ENCODE results near the gene ZNF705A.
A peak's percentile ranks its signal among the peaks of the same experiment; 100 is the strongest.
"Not testable (repeated sequence)": the region's sequence is repeated elsewhere in the genome, so short reads cannot be mapped to it uniquely, and the experiment has no call there.

ZNF705A gene

DNA sequence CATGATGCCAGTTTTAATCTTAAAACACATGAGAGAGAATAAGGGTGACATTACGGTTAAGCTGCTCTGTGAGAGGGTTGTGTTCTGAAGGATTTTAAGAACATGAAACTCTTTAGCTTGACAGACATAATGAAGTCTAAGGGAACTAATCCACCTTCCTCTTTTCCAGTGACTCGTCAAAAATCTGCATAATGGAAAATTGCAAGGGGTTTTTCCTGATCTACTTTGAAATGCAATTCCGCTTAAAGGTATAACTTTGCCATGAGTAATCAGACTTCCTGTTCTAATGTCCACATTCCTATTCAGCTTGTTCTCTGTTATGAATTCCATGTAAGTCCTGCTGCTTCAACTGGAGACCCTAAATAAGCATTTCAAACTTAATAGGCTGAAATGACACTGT, at the start of gene ZNF705A:
TSS of gene ZNF705A (plus strand) at position 171 of the 400 bp plus-strand sequence. CDS start 15,611 bp downstream, outside the sequence.
- H3K27me3 ChIP-seq (ENCODE audit: insufficient read depth, low read length) = no peaks in the 10 kb centered on the region
- no peaks in the 10 kb centered on the region for H3K9me3 ChIP-seq (ENCODE audit: insufficient read depth, low read depth, low read length)
- no peak within 1 kb of the TSS for H3K4me3 ChIP-seq (ENCODE audit: low read length)
- no peaks in the 10 kb centered on the region for H3K4me1 ChIP-seq (ENCODE audit: insufficient read depth, low read length)
- no peak within 1 kb of the TSS for H3K9ac ChIP-seq (ENCODE audit: low read depth, low read length)
- H3K27ac ChIP-seq (ENCODE audit: low read length) = no peak within 1 kb of the TSS
- H3K36me3 ChIP-seq (ENCODE audit: insufficient read depth, low read depth, low read length) = no peaks in the 10 kb centered on the region

DNA sequence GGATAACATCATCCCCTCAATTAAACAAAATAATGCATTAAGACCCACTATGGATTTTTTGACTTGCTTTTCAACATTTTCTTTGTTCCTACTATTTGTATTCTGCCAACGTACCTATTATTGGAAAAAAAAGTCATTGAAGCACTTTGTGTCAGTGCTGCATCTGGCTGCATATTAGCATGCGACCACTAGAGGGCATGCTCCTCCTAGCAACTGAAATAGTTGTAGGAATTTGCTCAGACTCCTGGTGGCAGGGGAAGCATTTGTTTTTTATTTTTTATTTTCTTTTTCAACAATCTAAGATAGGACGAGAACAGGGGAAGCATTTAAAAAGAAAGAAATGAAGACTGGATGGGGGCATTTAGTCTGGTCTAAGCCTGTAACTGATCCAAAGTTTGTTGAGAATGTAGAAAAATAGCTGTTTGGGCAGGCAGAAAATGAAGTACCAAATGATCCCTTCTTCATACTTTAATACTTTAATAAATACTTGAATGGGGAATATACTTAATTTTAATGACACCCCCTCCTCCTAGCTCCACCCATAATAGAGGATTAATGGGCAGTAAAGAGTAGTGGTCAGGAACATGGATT, 47.9 kb upstream of the ZNF705A start:
- no peaks in the 10 kb centered on the region for H3K27me3 ChIP-seq (ENCODE audit: insufficient read depth, low read length)
- H3K9ac ChIP-seq (ENCODE audit: low read depth, low read length) = peak overlapping the region; percentile 33; the same call in 1 of the 2 replicates
- no peak overlapping the region for H3K4me3 ChIP-seq (ENCODE audit: low read length)
- H3K27ac ChIP-seq (ENCODE audit: low read length) = no peak overlapping the region
- no peaks in the 10 kb centered on the region for H3K4me1 ChIP-seq (ENCODE audit: insufficient read depth, low read length)
- no peaks in the 10 kb centered on the region; the same call in 1 of the 2 replicates for H3K9me3 ChIP-seq (ENCODE audit: insufficient read depth, low read depth, low read length)
- no peaks in the 10 kb centered on the region for H3K36me3 ChIP-seq (ENCODE audit: insufficient read depth, low read depth, low read length)

- H3K4me1 ChIP-seq (ENCODE audit: insufficient read depth, low read length); H3K9ac ChIP-seq (ENCODE audit: low read depth, low read length); H3K36me3 ChIP-seq (ENCODE audit: insufficient read depth, low read depth, low read length); H3K27me3 ChIP-seq (ENCODE audit: insufficient read depth, low read length); H3K27ac ChIP-seq (ENCODE audit: low read length); H3K4me3 ChIP-seq (ENCODE audit: low read length); H3K9me3 ChIP-seq (ENCODE audit: insufficient read depth, low read depth, low read length): not testable (repeated sequence)
These were observed 43.7 kb upstream of the ZNF705A start for GRCh38 chr12:8113117-8113516.

DNA sequence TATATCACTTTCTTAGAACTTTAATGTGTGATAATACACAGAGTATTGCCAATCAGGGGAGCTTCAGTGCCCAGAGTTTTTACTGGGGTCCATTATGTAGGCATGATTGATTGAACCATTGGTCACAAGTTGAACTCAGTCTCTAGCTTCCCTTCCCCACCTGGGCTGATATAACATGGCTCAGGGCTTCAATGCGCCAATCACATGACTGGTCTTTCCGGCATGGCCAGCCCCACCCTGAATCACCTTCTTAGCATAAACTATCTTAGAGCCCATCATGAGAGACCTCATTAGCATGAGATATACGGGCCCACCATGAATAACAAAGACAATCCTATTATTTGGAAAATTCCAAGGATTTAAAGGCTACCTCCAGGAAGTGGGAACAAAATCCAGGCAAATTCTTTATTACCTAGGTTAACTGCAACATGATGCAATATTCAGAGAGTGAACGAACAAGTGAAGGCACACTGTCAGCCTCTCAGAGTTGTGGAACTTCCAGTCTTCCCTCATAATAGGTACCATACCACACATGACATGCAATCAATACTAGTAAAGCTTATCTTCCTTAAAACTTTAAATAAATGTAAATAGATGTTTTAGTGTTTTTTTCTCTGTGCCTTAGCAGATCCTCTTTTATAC, 36.6 kb upstream of the ZNF705A start:
- no peak overlapping the region for H3K27ac ChIP-seq (ENCODE audit: low read length)
- no peaks in the 10 kb centered on the region for H3K27me3 ChIP-seq (ENCODE audit: insufficient read depth, low read length)
- H3K36me3 ChIP-seq (ENCODE audit: insufficient read depth, low read depth, low read length) = no peaks in the 10 kb centered on the region
- no peaks in the 10 kb centered on the region for H3K9me3 ChIP-seq (ENCODE audit: insufficient read depth, low read depth, low read length)
- H3K4me1 ChIP-seq (ENCODE audit: insufficient read depth, low read length) = peaks cover 5% of the 10 kb centered on the region; the same call in 1 of the 2 replicates
- no peak overlapping the region for H3K4me3 ChIP-seq (ENCODE audit: low read length)
- no peak overlapping the region for H3K9ac ChIP-seq (ENCODE audit: low read depth, low read length)

GRCh38 chr12:8123124-8123912, 33.5 kb upstream of the ZNF705A start, which contains the start of gene CLEC4A:
Gene CLEC4A (plus strand): TSS chr12:8123617. CDS start chr12:8123879, 262 bp downstream.
- Histone ChIP-seq H3K4me3 (ENCODE audit: low read length) (no peak within 1 kb of the TSS), H3K36me3 (ENCODE audit: insufficient read depth, low read depth, low read length) (no peaks in the 10 kb centered on the region), H3K9me3 (ENCODE audit: insufficient read depth, low read depth, low read length) (no peaks in the 10 kb centered on the region), H3K4me1 (ENCODE audit: insufficient read depth, low read length) (peaks cover 5% of the 10 kb centered on the region; the same call in 1 of the 2 replicates), H3K27me3 (ENCODE audit: insufficient read depth, low read length) (no peaks in the 10 kb centered on the region), H3K9ac (ENCODE audit: low read depth, low read length) (no peak within 1 kb of the TSS), H3K27ac (ENCODE audit: low read length) (no peak within 1 kb of the TSS)

- no peak overlapping the region for H3K9ac ChIP-seq (ENCODE audit: low read depth, low read length)
- H3K27me3 ChIP-seq (ENCODE audit: insufficient read depth, low read length) = no peaks in the 10 kb centered on the region
- no peak overlapping the region for H3K27ac ChIP-seq (ENCODE audit: low read length)
- no peaks in the 10 kb centered on the region for H3K4me1 ChIP-seq (ENCODE audit: insufficient read depth, low read length)
- H3K36me3 ChIP-seq (ENCODE audit: insufficient read depth, low read depth, low read length) = no peaks in the 10 kb centered on the region
- no peaks in the 10 kb centered on the region for H3K9me3 ChIP-seq (ENCODE audit: insufficient read depth, low read depth, low read length)
- H3K4me3 ChIP-seq (ENCODE audit: low read length) = no peak overlapping the region
These were observed 29.7 kb upstream of the ZNF705A start for GRCh38 chr12:8127138-8127537.

- not testable (repeated sequence) for H3K27ac ChIP-seq (ENCODE audit: low read length); H3K9me3 ChIP-seq (ENCODE audit: insufficient read depth, low read depth, low read length); H3K9ac ChIP-seq (ENCODE audit: low read depth, low read length); H3K27me3 ChIP-seq (ENCODE audit: insufficient read depth, low read length); H3K4me1 ChIP-seq (ENCODE audit: insufficient read depth, low read length); H3K36me3 ChIP-seq (ENCODE audit: insufficient read depth, low read depth, low read length); H3K4me3 ChIP-seq (ENCODE audit: low read length)
These were observed 23.0 kb upstream of the ZNF705A start for GRCh38 chr12:8133636-8134397.

- H3K9ac ChIP-seq (ENCODE audit: low read depth, low read length); H3K27me3 ChIP-seq (ENCODE audit: insufficient read depth, low read length); H3K4me3 ChIP-seq (ENCODE audit: low read length): not testable (repeated sequence)
These were observed 22.4 kb upstream of the ZNF705A start for GRCh38 chr12:8134398-8134930.

GRCh38 chr12:8141647-8142046, 15.2 kb upstream of the ZNF705A start:
- not testable (repeated sequence) for H3K9me3 ChIP-seq (ENCODE audit: insufficient read depth, low read depth, low read length); H3K9ac ChIP-seq (ENCODE audit: low read depth, low read length); H3K4me3 ChIP-seq (ENCODE audit: low read length); H3K27me3 ChIP-seq (ENCODE audit: insufficient read depth, low read length); H3K27ac ChIP-seq (ENCODE audit: low read length); H3K36me3 ChIP-seq (ENCODE audit: insufficient read depth, low read depth, low read length)
- H3K4me1 ChIP-seq (ENCODE audit: insufficient read depth, low read length) = peaks cover 13% of the 10 kb centered on the region

More at GRCh38 chr12:8134398-8134930, 22.4 kb upstream of the ZNF705A start:
- H3K27ac ChIP-seq (ENCODE audit: low read length); H3K9me3 ChIP-seq (ENCODE audit: insufficient read depth, low read depth, low read length); H3K4me1 ChIP-seq (ENCODE audit: insufficient read depth, low read length); H3K36me3 ChIP-seq (ENCODE audit: insufficient read depth, low read depth, low read length): not testable (repeated sequence)

DNA sequence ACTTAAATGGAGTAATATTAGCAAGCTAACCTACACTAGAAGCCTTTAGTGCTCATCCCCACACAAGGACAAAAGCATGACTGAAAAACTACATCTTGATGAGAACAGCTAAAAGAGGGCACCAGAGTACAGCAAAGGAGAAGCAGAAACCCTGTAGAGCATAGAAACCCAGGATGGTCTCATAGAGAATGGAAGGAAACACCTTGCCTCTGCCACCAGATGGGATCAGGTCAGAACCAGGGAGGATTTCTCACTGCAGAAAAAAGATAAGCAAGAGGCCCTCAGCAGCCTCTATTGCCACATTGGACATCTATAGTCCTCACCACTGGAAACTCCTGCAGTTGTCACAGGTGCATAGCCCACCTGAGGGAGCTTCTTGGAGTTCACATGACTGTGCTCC, 13.6 kb upstream of the ZNF705A start:
- Histone ChIP-seq H3K4me3 (ENCODE audit: low read length) (no peak overlapping the region), H3K4me1 (ENCODE audit: insufficient read depth, low read length) (peaks cover 13% of the 10 kb centered on the region), H3K9me3 (ENCODE audit: insufficient read depth, low read depth, low read length) (peaks cover 10% of the 10 kb centered on the region; the same call in 1 of the 2 replicates), H3K27me3 (ENCODE audit: insufficient read depth, low read length) (no peaks in the 10 kb centered on the region), H3K27ac (ENCODE audit: low read length) (no peak overlapping the region), H3K9ac (ENCODE audit: low read depth, low read length) (no peak overlapping the region), H3K36me3 (ENCODE audit: insufficient read depth, low read depth, low read length) (no peaks in the 10 kb centered on the region)
